Progenitor cell of endocrine pancreas (in vitro differentiated cells): ENCODE results near the gene KMT5B. TPM values are rescaled to one million over a fixed set of nuclear protein-coding genes. Genes with fewer than 3 reads are reported as not detected.

Source experiments
- DNase-seq: peaks from one replicate; pipeline ENCODE4 v3.0.0; 2021; ENCODE audit warnings: low spot score; ENCODE audit not compliant: unreplicated experiment
- H3K27ac Mint-ChIP-seq: 2 replicates; pipeline ENCODE4 v1.8.0; 2021; ENCODE audit warnings: mild to moderate bottlenecking, moderate library complexity, mixed read lengths
- H3K27me3 Mint-ChIP-seq: 2 replicates; pipeline ENCODE4 v1.8.0; 2021; ENCODE audit warnings: mixed read lengths
- H3K36me3 Mint-ChIP-seq: 2 replicates; pipeline ENCODE4 v1.8.0; 2022; ENCODE audit warnings: mixed read lengths; ENCODE audit not compliant: insufficient read depth
- H3K4me1 Mint-ChIP-seq: 2 replicates; pipeline ENCODE4 v1.8.0; 2021; ENCODE audit warnings: low read depth, mixed read lengths
- H3K4me3 Mint-ChIP-seq: 2 replicates; pipeline ENCODE4 v1.8.0; 2021; ENCODE audit warnings: low read depth, mild to moderate bottlenecking, moderate library complexity, mixed read lengths
- H3K9me3 Mint-ChIP-seq: 2 replicates; pipeline ENCODE4 v1.8.0; 2021; ENCODE audit warnings: low read depth, mixed read lengths
- long read RNA-seq: library from polyadenylated mRNA; unstranded; transcript quantifications from one replicate; pipeline ENCODE4 v2.0.0, GENCODE V29; 2020
- total RNA-seq: library from RNA; stranded (reverse); gene quantifications from 2 replicates; pipeline ENCODE4 v1.2.1, GENCODE V29; 2021
- TF ChIP-seq, protein P1 (sequence below): fragments of 200-600 bp; sonication (generic); IDR thresholded peaks from one replicate; pipeline ENCODE4 v1.5.0; 2021; ENCODE audit warnings: antibody characterized with exemption, mild to moderate bottlenecking; ENCODE audit not compliant: unreplicated experiment

Gene KMT5B
- 67.5 and 68.7 TPM in 2 replicates for total RNA-seq
- long read RNA-seq, partial matches to known transcripts = 31 of 68 reads
- long read RNA-seq, other reads (novel, unspliced or antisense) = 36 of 68 reads

DNA sequence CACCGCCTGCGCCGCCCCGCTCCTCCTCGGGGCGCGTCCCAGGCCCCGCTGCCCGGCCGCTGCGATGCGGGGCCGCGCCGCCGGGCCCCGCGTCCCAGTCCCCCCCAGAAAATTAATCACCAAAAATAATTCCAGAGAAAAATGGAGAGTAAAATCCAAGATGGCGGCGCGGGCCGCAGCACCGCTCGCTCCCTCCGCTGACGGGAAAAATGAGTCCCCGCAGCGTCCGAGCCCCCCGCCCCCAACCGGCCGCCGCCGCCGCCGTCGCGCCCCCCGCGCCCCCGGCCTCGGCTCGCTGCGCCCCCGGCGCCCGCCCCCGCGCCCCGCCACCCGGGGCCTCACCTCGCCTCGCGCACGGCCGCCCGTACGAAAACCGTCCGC lies at the start of gene KMT5B:
KMT5B (minus strand) TSS at position 162 of the 381 bp plus-strand sequence. CDS start 23,220 bp downstream, outside the sequence.
- no peak for DNase-seq
- no peaks in the 10 kb centered on the region for H3K9me3 Mint-ChIP-seq
- TF ChIP-seq, protein P1, sequence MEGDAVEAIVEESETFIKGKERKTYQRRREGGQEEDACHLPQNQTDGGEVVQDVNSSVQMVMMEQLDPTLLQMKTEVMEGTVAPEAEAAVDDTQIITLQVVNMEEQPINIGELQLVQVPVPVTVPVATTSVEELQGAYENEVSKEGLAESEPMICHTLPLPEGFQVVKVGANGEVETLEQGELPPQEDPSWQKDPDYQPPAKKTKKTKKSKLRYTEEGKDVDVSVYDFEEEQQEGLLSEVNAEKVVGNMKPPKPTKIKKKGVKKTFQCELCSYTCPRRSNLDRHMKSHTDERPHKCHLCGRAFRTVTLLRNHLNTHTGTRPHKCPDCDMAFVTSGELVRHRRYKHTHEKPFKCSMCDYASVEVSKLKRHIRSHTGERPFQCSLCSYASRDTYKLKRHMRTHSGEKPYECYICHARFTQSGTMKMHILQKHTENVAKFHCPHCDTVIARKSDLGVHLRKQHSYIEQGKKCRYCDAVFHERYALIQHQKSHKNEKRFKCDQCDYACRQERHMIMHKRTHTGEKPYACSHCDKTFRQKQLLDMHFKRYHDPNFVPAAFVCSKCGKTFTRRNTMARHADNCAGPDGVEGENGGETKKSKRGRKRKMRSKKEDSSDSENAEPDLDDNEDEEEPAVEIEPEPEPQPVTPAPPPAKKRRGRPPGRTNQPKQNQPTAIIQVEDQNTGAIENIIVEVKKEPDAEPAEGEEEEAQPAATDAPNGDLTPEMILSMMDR = no peak
- peaks cover 14% of the 10 kb centered on the region for H3K27me3 Mint-ChIP-seq
- peak within 1 kb of the TSS; percentile 98 for H3K27ac Mint-ChIP-seq
- H3K36me3 Mint-ChIP-seq = no peaks in the 10 kb centered on the region
- H3K4me3 Mint-ChIP-seq = peak within 1 kb of the TSS; percentile 95
- H3K4me1 Mint-ChIP-seq = peaks cover 31% of the 10 kb centered on the region

GRCh38 chr11:68262544-68262827 lies 49.4 kb upstream of the KMT5B start:
- Mint-ChIP-seq H3K36me3 (peaks cover 17% of the 10 kb centered on the region), H3K4me3 (no peak overlapping the region), H3K27me3 (peaks cover 2% of the 10 kb centered on the region), H3K9me3 (no peaks in the 10 kb centered on the region), H3K27ac (no peak overlapping the region), H3K4me1 (no peaks in the 10 kb centered on the region)
- TF ChIP-seq, protein P1 = no peak
- no peak for DNase-seq

DNA sequence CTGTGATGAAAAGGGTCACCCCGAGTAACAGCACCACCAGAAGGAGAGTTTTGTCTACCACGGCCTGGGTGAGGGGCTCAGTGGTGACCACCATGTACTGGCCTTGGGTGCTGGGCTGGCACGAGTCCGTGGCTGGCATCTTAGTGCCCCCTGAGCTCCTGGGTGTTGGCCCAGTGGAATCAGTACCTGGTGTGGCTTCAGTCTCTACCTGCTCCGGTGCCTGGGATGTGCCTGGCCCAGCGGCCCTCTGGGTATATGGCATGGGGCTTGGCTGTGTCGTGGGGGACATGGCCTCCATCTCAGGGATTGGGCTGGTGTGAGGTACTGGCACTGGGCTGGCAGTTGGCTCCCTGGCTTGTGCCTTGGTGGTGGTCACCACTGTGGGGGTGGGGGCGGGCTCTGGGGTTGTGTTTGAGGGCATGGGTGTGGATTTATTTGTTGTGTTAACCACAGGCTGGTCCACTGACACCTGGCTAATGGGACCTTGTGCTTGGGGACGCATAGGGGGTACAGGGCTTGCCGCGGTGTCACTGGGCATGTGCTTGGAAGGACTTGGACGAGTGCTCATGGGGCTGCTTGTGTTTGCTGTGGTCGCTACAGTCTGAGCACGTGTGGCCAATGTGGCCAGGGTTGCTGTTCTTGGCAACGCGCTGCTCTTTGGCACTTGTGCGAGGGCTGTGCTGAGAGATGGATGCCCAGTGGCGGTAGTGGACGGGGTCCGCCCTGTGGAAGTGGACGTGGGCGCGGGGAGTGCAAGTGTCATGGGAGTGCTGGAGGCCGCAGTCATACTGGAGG lies 48.9 kb upstream of the KMT5B start:
- H3K36me3 Mint-ChIP-seq = peaks cover 18% of the 10 kb centered on the region
- no peak for DNase-seq
- H3K4me1 Mint-ChIP-seq = no peaks in the 10 kb centered on the region
- H3K9me3 Mint-ChIP-seq = no peaks in the 10 kb centered on the region
- no peak overlapping the region for H3K4me3 Mint-ChIP-seq
- H3K27me3 Mint-ChIP-seq = peaks cover 3% of the 10 kb centered on the region
- no peak overlapping the region for H3K27ac Mint-ChIP-seq
- TF ChIP-seq, protein P1 = no peak

DNA sequence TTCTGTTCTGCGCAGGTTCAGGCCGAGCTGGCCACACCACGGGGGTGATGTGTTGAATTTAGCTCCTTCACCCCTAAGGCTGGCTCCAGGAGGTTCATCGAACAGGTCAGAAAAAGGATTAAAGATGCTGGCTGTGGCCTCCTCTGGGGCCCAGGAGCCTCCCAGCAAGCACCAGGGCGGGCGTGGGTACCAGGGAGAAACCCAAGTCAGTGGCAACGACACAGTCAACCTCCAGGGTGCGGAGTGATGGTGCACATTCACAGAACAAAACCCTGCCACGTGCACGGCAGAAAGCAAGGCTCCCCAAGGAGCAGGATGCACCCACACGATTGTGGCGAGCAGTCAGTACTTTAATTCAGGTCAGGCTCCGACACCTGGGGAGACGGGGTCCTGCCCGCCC lies 47.9 kb upstream of the KMT5B start:
- no peak for DNase-seq
- no peak overlapping the region for H3K27ac Mint-ChIP-seq
- peaks cover 18% of the 10 kb centered on the region for H3K36me3 Mint-ChIP-seq
- H3K27me3 Mint-ChIP-seq = peaks cover 3% of the 10 kb centered on the region
- H3K4me1 Mint-ChIP-seq = no peaks in the 10 kb centered on the region
- TF ChIP-seq, protein P1 = no peak
- no peak overlapping the region for H3K4me3 Mint-ChIP-seq
- no peaks in the 10 kb centered on the region for H3K9me3 Mint-ChIP-seq

DNA sequence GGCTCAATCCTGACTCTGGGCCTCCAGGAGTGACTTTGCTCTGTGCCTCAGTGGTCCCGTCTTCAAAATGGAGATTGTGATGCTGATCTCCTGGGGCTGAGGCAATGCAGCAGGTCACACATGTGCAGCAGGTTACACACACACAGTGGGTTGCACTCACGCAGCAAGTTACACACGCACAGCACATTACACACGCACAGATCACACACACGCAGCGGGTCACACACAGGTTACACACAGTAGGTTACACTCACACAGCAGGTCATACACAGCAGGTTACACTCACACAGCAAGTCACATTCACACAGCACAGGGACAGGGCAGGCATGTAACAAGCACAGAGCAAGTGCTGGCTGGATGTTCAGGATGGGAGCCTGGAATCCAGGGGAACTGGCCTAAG lies 47.4 kb upstream of the KMT5B start:
- H3K27me3 Mint-ChIP-seq = peaks cover 3% of the 10 kb centered on the region
- TF ChIP-seq, protein P1 = no peak
- no peak overlapping the region for H3K4me3 Mint-ChIP-seq
- no peaks in the 10 kb centered on the region for H3K9me3 Mint-ChIP-seq
- H3K4me1 Mint-ChIP-seq = no peaks in the 10 kb centered on the region
- H3K27ac Mint-ChIP-seq = no peak overlapping the region
- no peak for DNase-seq
- H3K36me3 Mint-ChIP-seq = peaks cover 18% of the 10 kb centered on the region
